Upper lobe of left lung (tissue), 6 donors: Measurements from ENCODE around the gene CCP110. TPM values are rescaled to one million over a fixed set of nuclear protein-coding genes. Genes with fewer than 3 reads are reported as not detected.
A peak's percentile ranks its signal among the peaks of the same experiment; 100 is the strongest.

Experiments
- ATAC-seq, 2 donors: fragments of 200-7000 bp; cut with Tn5 transposase; one replicate each; pipeline ENCODE4 v1.9.1; 2022; ENCODE audit warnings: mild to moderate bottlenecking in 2 of 2, moderate library complexity in 2 of 2; ENCODE audit not compliant: low FRiP score in 2 of 2
- DNase-seq, 2 donors: peaks; one replicate each; pipeline ENCODE4 v3.0.0-alpha.2; 2019 to 2020
- H3K27ac ChIP-seq, 4 donors: fragments of 200-600 bp; sonication (generic); one replicate each; pipeline ENCODE4 v1.5.1; 2016 to 2019
- H3K27me3 ChIP-seq, 4 donors: fragments of 200-600 bp; sonication (generic); one replicate each; pipeline ENCODE4 v1.5.1; 2017 to 2019
- H3K36me3 ChIP-seq, 4 donors: fragments of 200-600 bp; sonication (generic); one replicate each; pipeline ENCODE4 v1.5.1; 2016 to 2019
- H3K4me1 ChIP-seq, 4 donors: fragments of 200-600 bp; sonication (generic); one replicate each; pipeline ENCODE4 v1.5.1; 2018 to 2019
- H3K4me3 ChIP-seq, 4 donors: fragments of 200-600 bp; sonication (generic); one replicate each; pipeline ENCODE4 v1.5.1; 2017 to 2019; ENCODE audit warnings: mild to moderate bottlenecking in 2 of 4, moderate library complexity in 1 of 4
- H3K9me3 ChIP-seq, 4 donors: fragments of 200-600 bp; sonication (generic); one replicate each; pipeline ENCODE4 v1.5.1; 2018 to 2019
- EP300 ChIP-seq, 4 donors: sonication (generic); formaldehyde crosslinking; IDR thresholded peaks; one replicate each; pipeline ENCODE4 v1.5.1; 2017; ENCODE audit warnings: antibody characterized with exemption in 4 of 4, control low read depth in 2 of 4
- POLR2A ChIP-seq, 4 donors: fragments of 450-650 bp; IDR thresholded peaks; one replicate each; pipeline ENCODE4 v1.5.1; 2016 to 2017; ENCODE audit warnings: antibody characterized with exemption in 4 of 4, mild to moderate bottlenecking in 2 of 4
- POLR2AphosphoS5 ChIP-seq, 2 donors: sonication (generic); formaldehyde crosslinking; IDR thresholded peaks; one replicate each; pipeline ENCODE4 v1.5.1; 2017; ENCODE audit warnings: antibody characterized with exemption in 2 of 2
- WGBS, 2 donors: methylation state at CpG; one replicate each; pipeline ENCODE4 v1.1.5; 2017 to 2018; 5-methylcytosine and 5-hydroxymethylcytosine counted together
- total RNA-seq, 6 donors: library from RNA; depleted of rRNA in 4 of 6; stranded (reverse); fragments of >200 nt in 4 of 6; gene quantifications; one replicate each; pipeline versions ENCODE4 v1.1.0 to v1.2.1, GENCODE V29; 2016 to 2021
- TF ChIP-seq, protein P1 (sequence below), 6 experiments: fragments of 450-650 bp in 4 of 6; fragments of 200-600 bp in 2 of 6; sonication (generic) in 2 of 6; IDR thresholded peaks; one replicate each; pipeline ENCODE4 v1.5.1; 2016 to 2019; ENCODE audit warnings: antibody characterized with exemption in 6 of 6
- donor health status: DM: no; HTN: no; CAD: no; lungs with moderate emphysema.
- donor health status: DM: no; HTN: yes; CAD: no; lungs with severe emphysema.

Gene CCP110
- total RNA-seq, 6 donors from 2014 or later: 9.1 to 55.3 (median 16.1) TPM

DNA sequence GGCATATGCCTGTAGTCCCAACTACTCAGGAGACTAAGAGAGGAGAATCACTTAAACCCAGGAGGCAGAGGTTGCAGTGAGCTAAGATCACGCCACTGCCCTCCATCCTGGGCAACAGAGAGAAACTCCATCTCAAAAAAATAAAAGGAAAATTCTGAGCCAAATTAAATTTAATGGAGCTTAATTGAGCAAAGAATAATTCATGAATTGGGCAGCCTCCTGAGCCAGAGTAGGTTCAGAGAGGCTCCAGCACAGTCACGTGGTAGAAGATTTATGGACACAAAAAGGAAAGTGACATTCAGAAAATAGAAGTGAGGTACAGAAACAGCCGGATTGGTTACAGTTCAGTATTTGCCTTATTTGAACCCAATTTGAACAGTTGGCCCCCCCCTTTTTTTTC, 42.6 kb downstream of the CCP110 start:
- ATAC-seq: no peak
- H3K9me3 ChIP-seq: no peaks in the 10 kb centered on the region
- H3K27me3 ChIP-seq: no peaks in the 10 kb centered on the region
- H3K36me3 ChIP-seq: peaks cover 11 to 66% (median 41%) of the 10 kb centered on the region in 4 donors
- no peak overlapping the region for H3K27ac ChIP-seq
- no peak overlapping the region for H3K4me3 ChIP-seq
- DNase-seq: no peak
- no peaks in the 10 kb centered on the region for H3K4me1 ChIP-seq
- WGBS, 2 donors: 93 to 94% methylated on average over 3 of the region's 3 CpGs
- TF ChIP-seq, protein P1, sequence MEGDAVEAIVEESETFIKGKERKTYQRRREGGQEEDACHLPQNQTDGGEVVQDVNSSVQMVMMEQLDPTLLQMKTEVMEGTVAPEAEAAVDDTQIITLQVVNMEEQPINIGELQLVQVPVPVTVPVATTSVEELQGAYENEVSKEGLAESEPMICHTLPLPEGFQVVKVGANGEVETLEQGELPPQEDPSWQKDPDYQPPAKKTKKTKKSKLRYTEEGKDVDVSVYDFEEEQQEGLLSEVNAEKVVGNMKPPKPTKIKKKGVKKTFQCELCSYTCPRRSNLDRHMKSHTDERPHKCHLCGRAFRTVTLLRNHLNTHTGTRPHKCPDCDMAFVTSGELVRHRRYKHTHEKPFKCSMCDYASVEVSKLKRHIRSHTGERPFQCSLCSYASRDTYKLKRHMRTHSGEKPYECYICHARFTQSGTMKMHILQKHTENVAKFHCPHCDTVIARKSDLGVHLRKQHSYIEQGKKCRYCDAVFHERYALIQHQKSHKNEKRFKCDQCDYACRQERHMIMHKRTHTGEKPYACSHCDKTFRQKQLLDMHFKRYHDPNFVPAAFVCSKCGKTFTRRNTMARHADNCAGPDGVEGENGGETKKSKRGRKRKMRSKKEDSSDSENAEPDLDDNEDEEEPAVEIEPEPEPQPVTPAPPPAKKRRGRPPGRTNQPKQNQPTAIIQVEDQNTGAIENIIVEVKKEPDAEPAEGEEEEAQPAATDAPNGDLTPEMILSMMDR (IDR thresholded peaks at IDR 0.05): no peak
- no peak for TF ChIP-seq POLR2AphosphoS5 (IDR thresholded peaks at IDR 0.05)
- no peak for TF ChIP-seq EP300 (IDR thresholded peaks at IDR 0.05)
- TF ChIP-seq POLR2A (IDR thresholded peaks at IDR 0.05): no peak

- WGBS, 2 donors: 94% methylated on average over 8 of the region's 8 CpGs
- H3K27me3 ChIP-seq: no peaks in the 10 kb centered on the region
- TF ChIP-seq, protein P1 (IDR thresholded peaks at IDR 0.05): no peak
- TF ChIP-seq POLR2A (IDR thresholded peaks at IDR 0.05) (no peak), POLR2AphosphoS5 (IDR thresholded peaks at IDR 0.05) (no peak), EP300 (IDR thresholded peaks at IDR 0.05) (no peak)
- ATAC-seq: no peak
- H3K4me3 ChIP-seq: no peak overlapping the region
- no peak overlapping the region for H3K27ac ChIP-seq
- peaks cover 11 to 76% (median 47%) of the 10 kb centered on the region in 4 donors for H3K36me3 ChIP-seq
- no peak for DNase-seq
- no peaks in the 10 kb centered on the region for H3K4me1 ChIP-seq
- no peaks in the 10 kb centered on the region for H3K9me3 ChIP-seq
Observed at GRCh38 chr16:19567560-19567959, 43.8 kb downstream of the CCP110 start.

GRCh38 chr16:19573997-19574396, 50.3 kb downstream of the CCP110 start:
- H3K4me3 ChIP-seq: no peak overlapping the region
- no peaks in the 10 kb centered on the region for H3K27me3 ChIP-seq
- H3K27ac ChIP-seq: no peak overlapping the region
- H3K4me1 ChIP-seq: no peaks in the 10 kb centered on the region
- DNase-seq (no peak), ATAC-seq (no peak)
- peaks cover 29 to 94% (median 71%) of the 10 kb centered on the region in 4 donors for H3K36me3 ChIP-seq
- no peak for TF ChIP-seq EP300 (IDR thresholded peaks at IDR 0.05)
- TF ChIP-seq POLR2A (IDR thresholded peaks at IDR 0.05): no peak
- TF ChIP-seq POLR2AphosphoS5 (IDR thresholded peaks at IDR 0.05): no peak
- TF ChIP-seq, protein P1 (IDR thresholded peaks at IDR 0.05): no peak
- H3K9me3 ChIP-seq: no peaks in the 10 kb centered on the region
- 92 to 97% methylated on average over 9 of the region's 9 CpGs for WGBS, 2 donors

GRCh38 chr16:19574615-19575014, 50.9 kb downstream of the CCP110 start:
- DNase-seq (no peak), ATAC-seq (no peak)
- no peak overlapping the region for H3K27ac ChIP-seq
- no peaks in the 10 kb centered on the region for H3K9me3 ChIP-seq
- no peak overlapping the region for H3K4me3 ChIP-seq
- peaks cover 28 to 94% (median 71%) of the 10 kb centered on the region in 4 donors for H3K36me3 ChIP-seq
- TF ChIP-seq POLR2A (IDR thresholded peaks at IDR 0.05) (no peak), EP300 (IDR thresholded peaks at IDR 0.05) (no peak), POLR2AphosphoS5 (IDR thresholded peaks at IDR 0.05) (no peak)
- TF ChIP-seq, protein P1 (IDR thresholded peaks at IDR 0.05): no peak
- no peaks in the 10 kb centered on the region for H3K4me1 ChIP-seq
- no peaks in the 10 kb centered on the region for H3K27me3 ChIP-seq
- WGBS, 2 donors: 75 to 82% methylated on average over 2 of the region's 2 CpGs

DNA sequence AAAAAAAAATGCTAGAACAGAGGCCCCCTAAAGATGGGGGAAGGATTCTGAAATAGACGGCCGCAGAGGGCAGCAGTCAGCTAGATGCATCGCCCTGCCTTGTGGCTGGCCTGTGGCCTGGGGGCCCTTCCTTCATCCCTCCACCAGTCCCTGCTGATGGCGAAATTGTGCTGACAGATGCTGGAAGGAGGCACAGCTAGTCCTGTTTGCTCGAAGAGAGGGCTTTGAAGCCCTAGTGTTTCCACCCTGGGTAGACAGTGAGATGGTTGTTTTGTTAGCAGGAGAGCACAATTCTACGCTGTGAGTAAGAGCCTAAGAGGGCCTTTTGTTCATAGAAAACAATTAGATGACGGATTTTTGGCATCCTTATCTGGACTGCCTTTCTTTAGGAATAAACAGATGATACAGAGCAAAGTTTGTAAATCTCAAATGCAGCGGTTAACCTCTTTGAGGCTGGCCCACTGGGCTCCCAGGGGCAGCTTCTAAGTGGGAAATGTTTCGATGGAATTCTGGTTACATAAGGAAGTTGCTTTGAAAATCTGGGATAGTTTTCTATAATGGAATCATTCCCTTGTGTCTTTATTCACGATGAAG, 54.7 kb downstream of the CCP110 start:
- H3K4me3 ChIP-seq: no peak overlapping the region
- H3K36me3 ChIP-seq: peaks cover 31 to 92% (median 65%) of the 10 kb centered on the region in 4 donors
- H3K27ac ChIP-seq: no peak overlapping the region
- no peak for TF ChIP-seq EP300 (IDR thresholded peaks at IDR 0.05)
- no peak for TF ChIP-seq POLR2AphosphoS5 (IDR thresholded peaks at IDR 0.05)
- TF ChIP-seq POLR2A (IDR thresholded peaks at IDR 0.05): no peak
- TF ChIP-seq, protein P1 (IDR thresholded peaks at IDR 0.05): no peak
- 81 to 82% methylated on average over 8 to 10 of the region's 10 CpGs for WGBS, 2 donors
- DNase-seq (no peak), ATAC-seq (peak in 1 of 2 donors; percentile 69)
- H3K4me1 ChIP-seq: no peaks in the 10 kb centered on the region
- H3K9me3 ChIP-seq: no peaks in the 10 kb centered on the region
- H3K27me3 ChIP-seq: no peaks in the 10 kb centered on the region
